Endodermal cell (in vitro differentiated cells): ENCODE results near the gene DAB1. TPM values are rescaled to one million over a fixed set of nuclear protein-coding genes. Genes with fewer than 3 reads are reported as not detected.

Source experiments
- DNase-seq: peaks from one replicate; pipeline ENCODE4 v3.0.0-alpha.2; 2017
- H3K27ac ChIP-seq: 2 replicates; pipeline ENCODE4 v1.5.1; 2013; ENCODE audit warnings: mild to moderate bottlenecking, low read depth, low read length, moderate library complexity
- H3K27me3 ChIP-seq: 2 replicates; pipeline ENCODE4 v1.6.1; 2013; ENCODE audit warnings: mild to moderate bottlenecking, low read length, moderate library complexity; ENCODE audit not compliant: insufficient read depth, control insufficient read depth, poor library complexity, severe bottlenecking
- H3K36me3 ChIP-seq: 2 replicates; pipeline ENCODE4 v1.7.0; 2013; ENCODE audit warnings: mild to moderate bottlenecking, low read length, moderate library complexity; ENCODE audit not compliant: control insufficient read depth, insufficient read depth
- H3K4me1 ChIP-seq: one replicate; pipeline ENCODE4 v1.7.0; 2013; ENCODE audit warnings: low read length; ENCODE audit not compliant: control insufficient read depth, insufficient read depth
- H3K4me3 ChIP-seq: 2 replicates; pipeline ENCODE4 v1.5.1; 2013; ENCODE audit warnings: mild to moderate bottlenecking, low read length, moderate library complexity
- H3K9ac ChIP-seq: 2 replicates; pipeline ENCODE4 v1.6.1; 2013; ENCODE audit warnings: mild to moderate bottlenecking, low read length, moderate library complexity; ENCODE audit not compliant: poor library complexity, severe bottlenecking; ENCODE audit errors: extremely low read depth
- H3K9me3 ChIP-seq: 2 replicates; pipeline ENCODE4 v1.6.1; 2013; ENCODE audit warnings: mild to moderate bottlenecking, low read length, moderate library complexity; ENCODE audit not compliant: control insufficient read depth
- H3K27ac Mint-ChIP-seq: 2 replicates; pipeline ENCODE4 v1.8.0; 2020; ENCODE audit warnings: mixed read lengths
- H3K27me3 Mint-ChIP-seq: 2 replicates; pipeline ENCODE4 v1.8.0; 2021; ENCODE audit warnings: mild to moderate bottlenecking, mixed read lengths; ENCODE audit not compliant: insufficient read depth
- H3K36me3 Mint-ChIP-seq: 2 replicates; pipeline ENCODE4 v1.8.0; 2020; ENCODE audit warnings: low read depth, mixed read lengths
- H3K4me1 Mint-ChIP-seq: 2 replicates; pipeline ENCODE4 v1.8.0; 2020; ENCODE audit warnings: mixed read lengths
- H3K4me3 Mint-ChIP-seq: 2 replicates; pipeline ENCODE4 v1.8.0; 2020; ENCODE audit warnings: mild to moderate bottlenecking, moderate library complexity, mixed read lengths
- H3K9me3 Mint-ChIP-seq: 2 replicates; pipeline ENCODE4 v1.8.0; 2020; ENCODE audit warnings: mild to moderate bottlenecking, mixed read lengths
- CTCF ChIP-seq: fragments of 200-600 bp; sonication (generic); conservative IDR thresholded peaks from 2 replicates; pipeline ENCODE4 v1.5.0; 2021; ENCODE audit warnings: antibody characterized with exemption, mild to moderate bottlenecking
- WGBS, 2 experiments: methylation state at CpG; one replicate each; pipeline versions ENCODE4 v1.1.5 to v1.1.7; 2013; ENCODE audit warnings: missing lambda C conversion rate in 2 of 2, mixed read lengths in 1 of 2; ENCODE audit not compliant: insufficient coverage in 1 of 2, insufficient read length in 1 of 2; 5-methylcytosine and 5-hydroxymethylcytosine counted together
- total RNA-seq, 2 donors: library from RNA; stranded (reverse); fragmentation: NEBNext Ultra II Directional in 1 of 2; extraction: Animal tissue kit (Norgen Biotek cat#: 25700) in 1 of 2; gene quantifications; 2 replicates in 1 of 2; 3 replicates in 1 of 2; pipeline ENCODE4 v1.2.1, GENCODE V29; 2021

DAB1 gene
- total RNA-seq, 2 donors from 2014 or later: 32.0 to 36.2 TPM

GRCh38 chr1:57142999-57143398 lies 280.9 kb downstream of the DAB1 start:
- no peaks in the 10 kb centered on the region for H3K36me3 ChIP-seq
- Mint-ChIP-seq H3K4me3 (no peak overlapping the region), H3K9me3 (no peaks in the 10 kb centered on the region), H3K36me3 (peaks cover 9% of the 10 kb centered on the region), H3K4me1 (peaks cover 10% of the 10 kb centered on the region), H3K27me3 (no peaks in the 10 kb centered on the region), H3K27ac (no peak overlapping the region)
- no peaks in the 10 kb centered on the region for H3K27me3 ChIP-seq
- WGBS, 2 experiments: 96 to 100% methylated on average over 1 to 2 of the region's 2 CpGs
- H3K4me1 ChIP-seq: no peaks in the 10 kb centered on the region
- no peak overlapping the region for H3K27ac ChIP-seq
- H3K4me3 ChIP-seq: no peak overlapping the region
- TF ChIP-seq CTCF: no peak
- no peak overlapping the region for H3K9ac ChIP-seq
- no peak for DNase-seq
- H3K9me3 ChIP-seq: no peaks in the 10 kb centered on the region

- H3K4me3 Mint-ChIP-seq: no peak overlapping the region
- peaks cover 10% of the 10 kb centered on the region for H3K4me1 Mint-ChIP-seq
- 98 to 100% methylated on average over 1 to 2 of the region's 2 CpGs for WGBS, 2 experiments
Measured at GRCh38 chr1:57142169-57142568, 281.7 kb downstream of the DAB1 start.

GRCh38 chr1:57138432-57139078 lies 285.3 kb downstream of the DAB1 start:
- H3K27me3 Mint-ChIP-seq: no peaks in the 10 kb centered on the region
- Histone ChIP-seq H3K27ac (no peak overlapping the region), H3K4me1 (no peaks in the 10 kb centered on the region), H3K9me3 (no peaks in the 10 kb centered on the region), H3K36me3 (no peaks in the 10 kb centered on the region), H3K9ac (no peak overlapping the region), H3K4me3 (no peak overlapping the region), H3K27me3 (no peaks in the 10 kb centered on the region)
- no peak for TF ChIP-seq CTCF
- no peak overlapping the region for H3K27ac Mint-ChIP-seq
- H3K4me3 Mint-ChIP-seq: no peak overlapping the region
- DNase-seq: no peak
- H3K4me1 Mint-ChIP-seq: peaks cover 10% of the 10 kb centered on the region
- no peaks in the 10 kb centered on the region for H3K9me3 Mint-ChIP-seq
- H3K36me3 Mint-ChIP-seq: peaks cover 15% of the 10 kb centered on the region
- 96% methylated on average over 2 of the region's 2 CpGs; no CpG with 5 or more reads in 1 of the 2 experiments for WGBS, 2 experiments

More at GRCh38 chr1:57142169-57142568, 281.7 kb downstream of the DAB1 start:
- Mint-ChIP-seq H3K27ac (no peak overlapping the region), H3K36me3 (peaks cover 9% of the 10 kb centered on the region), H3K9me3 (no peaks in the 10 kb centered on the region), H3K27me3 (no peaks in the 10 kb centered on the region)
- Histone ChIP-seq H3K4me3 (no peak overlapping the region), H3K4me1 (no peaks in the 10 kb centered on the region), H3K27me3 (no peaks in the 10 kb centered on the region), H3K9me3 (no peaks in the 10 kb centered on the region), H3K36me3 (no peaks in the 10 kb centered on the region), H3K9ac (no peak overlapping the region), H3K27ac (no peak overlapping the region)
- TF ChIP-seq CTCF: no peak
- DNase-seq: no peak
